Renal cortical epithelial cell (primary cell): ENCODE results near the gene PAX1. TPM values are rescaled to one million over a fixed set of nuclear protein-coding genes. Genes with fewer than 3 reads are reported as not detected.

ENCODE experiments used
- DNase-seq: peaks from one replicate; pipeline ENCODE4 v3.0.0-alpha.2; 2011; ENCODE audit warnings: low read depth
- total RNA-seq: library from RNA; depleted of rRNA; stranded (reverse); fragments of >200 nt; gene quantifications from 2 replicates; pipeline ENCODE4 v1.2.3, GENCODE V29; 2014

The PAX1 gene
- total RNA-seq, 1 donor from 2014 or later, result 0.10 TPM

DNA sequence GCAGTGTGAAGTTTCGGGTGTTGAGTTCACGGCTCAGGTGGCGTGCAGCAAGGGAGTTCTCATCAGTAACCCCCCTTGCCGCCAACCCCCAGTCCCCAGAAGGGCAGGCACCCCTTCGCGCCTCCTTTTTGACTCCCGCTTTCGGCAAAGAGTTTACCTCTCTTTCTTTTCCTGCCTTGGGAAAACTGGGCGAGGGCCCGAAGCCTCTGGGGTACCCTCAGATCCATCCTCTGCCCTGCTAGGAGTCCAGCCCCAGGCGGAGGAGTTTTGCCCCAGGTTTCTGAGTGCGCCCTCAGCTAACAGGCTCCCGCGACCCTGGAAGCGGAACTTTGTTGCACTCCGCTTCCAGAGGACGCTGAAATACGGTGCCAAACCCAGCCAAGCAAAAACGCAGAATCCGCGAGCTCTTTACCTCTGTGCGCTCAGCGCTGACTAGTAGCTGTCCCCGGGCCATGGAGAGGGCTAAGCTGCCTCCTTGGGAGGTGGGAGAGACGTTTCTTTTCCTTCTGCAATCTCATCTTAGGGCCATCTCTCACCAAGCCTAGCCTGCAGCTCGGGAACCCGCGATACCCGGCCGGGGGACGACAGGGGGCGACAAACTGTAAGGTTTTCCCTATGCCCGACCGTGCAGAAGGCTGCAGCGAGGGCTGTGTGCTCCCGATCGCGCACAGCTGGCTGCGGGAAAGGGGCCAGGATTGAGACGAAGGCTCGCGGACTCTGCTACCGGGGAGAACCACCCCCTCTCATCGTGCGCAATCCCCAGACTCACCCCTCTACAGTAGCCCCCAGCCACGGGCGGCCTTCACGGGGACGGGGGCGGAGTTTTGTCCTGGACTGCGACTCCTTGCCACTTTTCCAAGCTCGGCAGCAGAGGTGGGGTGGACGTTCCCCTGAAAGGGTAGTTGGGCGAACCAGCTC lies 2.7 kb upstream of the PAX1 start:
- no peak for DNase-seq

DNA sequence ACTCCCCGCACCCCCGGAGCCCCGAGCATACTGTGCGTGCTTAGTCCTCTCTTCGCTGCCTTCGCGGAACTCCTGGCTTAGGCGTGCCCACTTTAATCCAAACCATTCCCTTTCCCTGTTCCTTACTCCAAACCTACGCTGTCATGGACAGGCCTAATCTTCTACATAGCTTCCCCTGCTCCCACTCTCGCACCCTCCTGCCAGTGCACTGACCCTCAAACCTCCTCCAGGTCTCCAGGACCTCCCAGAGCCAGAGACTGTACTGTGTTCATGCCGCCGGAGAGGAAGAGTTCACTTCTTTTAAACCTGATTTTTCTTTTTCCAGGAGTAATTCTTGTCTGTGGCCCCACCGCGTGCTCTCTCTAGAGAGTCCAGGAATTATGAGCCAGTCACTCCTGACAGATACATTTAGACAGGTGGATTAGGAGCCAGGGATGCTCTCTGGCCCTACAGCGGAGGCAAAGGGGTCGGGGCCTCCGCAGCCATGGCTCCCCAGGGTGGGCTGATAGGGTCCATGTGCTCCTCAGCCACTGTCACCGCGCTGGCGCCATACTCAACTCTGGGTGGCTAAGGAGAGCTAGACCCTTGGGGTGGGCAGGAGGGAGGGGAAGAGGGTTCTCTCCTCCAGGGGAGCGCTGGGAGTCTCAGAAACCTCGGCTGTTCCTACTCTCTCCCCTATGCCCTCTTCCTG lies 1.6 kb upstream of the PAX1 start:
- DNase-seq, result no peak

DNA sequence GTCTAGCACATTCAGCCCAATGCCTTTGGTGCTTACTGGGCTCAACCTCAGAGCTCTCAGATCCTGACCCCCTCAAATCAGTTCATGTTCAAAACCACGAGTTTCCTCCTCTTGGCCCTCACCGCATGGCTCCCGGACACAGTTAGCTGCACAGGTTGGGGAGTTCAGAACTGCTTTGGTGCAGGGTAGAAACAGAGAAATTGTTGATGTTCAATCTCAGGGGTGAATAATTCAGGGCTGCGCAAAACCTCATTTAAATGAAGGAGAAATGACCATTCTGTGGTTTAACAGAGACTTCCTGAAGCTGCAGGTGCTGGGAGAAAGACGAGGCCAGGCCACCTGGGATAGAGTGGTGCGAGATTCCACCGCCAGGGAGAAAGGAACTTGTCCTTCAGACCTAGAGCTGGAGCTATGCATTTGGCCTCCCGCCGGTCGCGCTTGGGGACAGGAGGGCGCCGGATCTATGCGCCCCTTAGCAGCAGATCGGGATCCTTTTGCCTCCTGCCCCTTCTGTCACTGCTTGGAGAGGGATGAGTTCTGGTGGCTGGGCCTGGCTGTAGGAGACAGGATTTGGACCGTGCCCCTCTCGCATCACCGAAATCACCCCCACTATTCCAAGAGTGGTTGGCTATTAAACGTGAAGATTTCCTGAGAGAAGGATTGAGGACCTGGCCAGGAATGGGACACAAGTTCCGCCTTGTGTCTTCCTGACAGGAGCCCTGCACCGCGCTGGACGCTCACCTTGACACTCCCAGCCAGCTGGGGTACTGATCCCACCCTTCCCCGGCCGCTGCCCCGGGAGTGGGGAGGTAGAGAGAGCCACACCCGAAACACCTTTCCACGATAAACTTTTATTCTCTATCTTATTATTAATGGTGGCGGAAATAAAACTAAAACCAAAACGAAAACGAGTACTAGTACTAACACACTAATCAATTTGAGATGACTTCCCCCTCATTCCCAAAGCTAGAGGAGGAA lies 767 bp upstream of the PAX1 start:
- DNase-seq, result no peak

DNA sequence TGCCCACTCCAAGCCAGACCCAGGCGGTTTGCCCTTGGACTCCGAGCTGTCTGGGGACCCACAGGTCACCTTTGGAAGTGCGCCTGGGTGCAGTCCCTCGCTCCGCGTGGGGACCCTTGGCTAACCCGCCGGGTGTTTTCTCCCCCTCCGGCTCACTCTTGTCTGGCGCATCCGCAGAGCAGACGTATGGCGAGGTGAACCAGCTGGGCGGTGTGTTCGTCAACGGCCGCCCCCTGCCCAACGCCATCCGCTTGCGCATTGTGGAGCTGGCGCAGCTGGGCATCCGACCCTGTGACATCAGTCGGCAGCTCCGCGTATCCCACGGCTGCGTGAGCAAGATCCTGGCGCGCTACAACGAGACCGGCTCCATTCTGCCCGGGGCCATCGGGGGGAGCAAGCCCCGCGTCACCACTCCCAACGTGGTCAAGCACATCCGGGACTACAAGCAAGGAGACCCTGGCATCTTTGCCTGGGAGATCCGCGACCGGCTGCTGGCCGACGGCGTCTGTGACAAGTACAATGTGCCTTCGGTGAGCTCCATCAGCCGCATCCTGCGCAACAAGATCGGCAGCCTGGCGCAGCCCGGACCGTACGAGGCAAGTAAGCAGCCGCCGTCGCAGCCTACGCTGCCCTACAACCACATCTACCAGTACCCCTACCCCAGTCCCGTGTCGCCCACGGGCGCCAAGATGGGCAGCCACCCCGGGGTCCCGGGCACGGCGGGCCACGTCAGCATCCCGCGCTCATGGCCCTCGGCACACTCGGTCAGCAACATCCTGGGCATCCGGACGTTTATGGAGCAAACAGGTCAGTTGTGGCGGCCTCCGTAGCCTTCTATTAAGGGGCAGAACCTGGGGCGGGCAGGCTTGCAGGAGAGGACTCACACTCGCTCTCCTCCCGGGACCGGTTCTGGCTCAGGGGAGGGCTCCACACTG lies 1.1 kb downstream of the PAX1 start:
- no peak for DNase-seq

DNA sequence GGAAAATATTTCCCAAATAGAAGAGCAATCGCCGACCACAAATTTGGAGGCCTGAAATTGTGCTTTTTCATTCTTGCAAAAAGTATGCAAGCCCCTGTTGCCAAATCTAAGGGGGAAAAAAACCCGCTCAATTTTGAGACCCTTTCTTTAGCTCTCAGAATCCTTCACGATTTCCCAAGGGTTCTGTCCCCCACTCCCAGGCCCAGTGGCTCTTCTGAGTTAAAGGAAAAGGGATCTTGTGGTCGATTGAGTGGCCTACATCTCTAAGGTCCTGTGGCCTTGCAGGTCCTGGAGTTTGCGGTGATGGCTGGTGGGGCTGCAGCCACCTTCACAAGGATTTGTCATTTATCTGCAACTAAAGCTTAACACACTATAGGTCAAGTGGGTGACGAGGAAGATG lies 1.8 kb downstream of the PAX1 start:
- no peak for DNase-seq

DNA sequence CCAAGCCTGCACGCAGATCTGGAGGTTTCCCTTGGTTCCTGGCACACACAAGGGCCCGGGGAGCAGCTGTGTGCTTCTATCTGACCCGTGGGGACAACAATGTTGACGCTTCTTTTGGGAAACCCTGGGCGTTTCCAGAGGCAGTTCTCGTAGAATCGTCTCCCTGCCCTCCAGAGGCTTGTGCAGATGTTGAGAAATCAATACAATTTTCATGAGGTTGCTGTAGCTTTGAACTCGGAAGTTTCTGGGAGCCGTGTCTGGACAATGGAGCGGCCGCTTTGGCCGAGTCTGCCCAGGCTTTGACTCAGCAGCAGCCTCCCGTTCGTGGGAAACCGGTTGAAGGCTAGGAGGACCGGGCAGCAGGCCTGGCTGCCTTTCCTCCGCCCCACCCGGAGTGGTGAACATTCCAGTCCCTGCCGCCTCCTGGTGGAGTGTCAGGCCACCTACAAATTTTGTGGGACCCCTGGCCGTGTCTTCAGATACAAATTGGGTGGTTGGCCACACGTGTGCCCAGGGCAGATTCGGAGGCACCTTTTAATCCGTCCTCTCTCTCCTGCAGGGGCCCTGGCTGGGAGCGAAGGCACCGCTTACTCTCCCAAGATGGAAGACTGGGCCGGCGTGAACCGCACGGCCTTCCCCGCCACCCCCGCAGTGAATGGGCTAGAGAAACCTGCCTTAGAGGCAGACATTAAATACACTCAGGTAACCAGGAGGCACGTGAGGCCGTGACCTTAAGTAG lies 2.7 kb downstream of the PAX1 start:
- no peak for DNase-seq

DNA sequence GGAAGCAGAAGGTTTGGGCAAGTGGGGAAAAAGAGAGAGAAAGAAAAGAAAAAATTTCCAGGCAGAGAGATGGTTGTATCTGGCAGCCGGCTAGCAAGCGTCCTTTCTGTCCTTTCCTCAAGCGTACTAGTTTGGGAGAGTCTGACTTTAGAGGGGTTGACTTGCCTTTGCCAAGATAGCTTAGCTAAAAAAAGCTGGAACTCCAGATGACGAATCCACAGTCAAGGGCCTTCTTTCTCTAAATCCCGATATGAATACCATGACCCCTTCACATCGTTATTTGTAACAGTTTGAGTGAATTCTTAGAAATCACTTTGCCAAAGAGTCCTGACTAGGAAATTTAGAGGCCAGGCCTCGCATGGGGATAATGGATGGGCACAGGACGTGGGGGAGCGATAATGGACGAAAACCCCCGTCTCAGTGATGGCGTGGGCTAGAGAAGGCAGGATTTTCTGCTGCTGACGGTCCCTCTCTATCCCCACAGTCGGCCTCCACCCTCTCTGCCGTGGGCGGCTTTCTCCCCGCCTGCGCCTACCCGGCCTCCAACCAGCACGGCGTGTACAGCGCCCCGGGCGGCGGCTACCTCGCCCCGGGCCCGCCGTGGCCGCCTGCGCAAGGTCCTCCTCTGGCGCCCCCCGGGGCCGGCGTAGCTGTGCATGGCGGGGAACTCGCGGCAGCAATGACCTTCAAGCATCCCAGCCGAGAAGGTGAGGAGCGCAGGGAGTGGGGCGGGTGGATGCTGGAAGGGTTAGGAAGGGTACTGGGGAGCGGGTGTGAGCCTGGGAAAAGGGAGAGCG lies 3.5 kb downstream of the PAX1 start:
- no peak for DNase-seq

DNA sequence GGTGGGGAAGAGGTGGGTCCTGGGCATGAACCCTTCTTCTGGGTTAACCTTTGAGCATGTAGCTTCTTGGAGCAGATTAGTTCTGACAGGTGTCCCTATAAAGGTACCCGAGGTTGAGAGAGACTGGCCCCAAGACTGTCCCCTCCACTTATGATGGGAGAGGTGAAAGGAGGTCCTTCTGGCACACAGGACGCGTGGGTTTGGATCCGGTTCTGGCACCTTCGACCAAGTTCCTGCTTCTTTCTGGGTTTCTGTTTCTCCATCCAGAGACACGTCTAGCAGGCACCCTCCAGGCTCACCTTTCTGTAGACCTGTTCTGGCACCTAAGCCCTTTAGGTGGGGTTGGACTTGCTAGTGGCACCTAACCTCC lies 4.1 kb downstream of the PAX1 start:
- DNase-seq, result no peak

DNA sequence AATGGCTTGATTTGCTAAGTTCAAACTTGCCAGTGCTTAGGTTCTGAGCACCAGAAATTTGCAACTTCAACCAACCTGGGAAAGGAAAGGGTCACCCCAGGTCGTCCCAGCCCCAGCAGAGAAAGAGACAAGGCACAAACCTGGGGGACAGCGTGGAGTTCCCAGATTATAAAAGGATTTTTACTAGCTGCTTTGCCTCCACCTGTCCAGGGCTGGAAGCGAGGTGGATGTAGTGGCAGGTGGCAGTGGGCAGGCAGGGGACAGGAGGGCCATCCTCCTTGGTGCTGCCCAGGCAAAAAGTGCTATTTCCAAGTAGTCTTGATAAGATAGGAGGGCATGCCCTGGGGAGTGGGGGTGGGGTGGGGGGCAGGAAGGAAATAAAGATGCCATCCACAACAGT lies 4.9 kb downstream of the PAX1 start:
- DNase-seq, result no peak

DNA sequence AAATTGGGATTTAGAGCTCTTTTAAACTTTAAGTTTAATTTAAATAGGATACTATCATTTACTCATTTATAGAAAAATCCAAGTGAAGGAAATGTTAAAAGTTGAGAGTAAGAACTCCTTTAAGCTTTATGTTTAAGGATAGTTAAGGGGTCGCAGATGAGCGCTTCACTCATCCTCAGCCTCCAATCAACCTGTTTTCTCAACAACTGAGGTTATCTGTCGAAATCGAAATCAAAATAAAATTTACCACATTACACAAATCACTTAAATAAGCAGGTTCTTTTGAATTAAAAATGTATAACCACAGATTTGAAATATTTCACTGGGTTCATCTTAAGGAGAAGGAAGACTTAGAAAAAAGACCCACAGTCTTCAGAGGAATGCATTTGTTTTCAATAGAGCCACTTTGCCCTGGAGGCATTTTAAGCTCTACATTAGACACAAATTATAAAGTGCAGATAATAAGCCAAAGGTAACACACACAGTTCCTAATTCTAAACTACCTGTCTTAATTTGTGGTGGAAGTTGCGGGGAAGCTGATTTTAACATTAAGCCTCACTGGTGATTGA lies 5.5 kb downstream of the PAX1 start:
- no peak for DNase-seq

DNA sequence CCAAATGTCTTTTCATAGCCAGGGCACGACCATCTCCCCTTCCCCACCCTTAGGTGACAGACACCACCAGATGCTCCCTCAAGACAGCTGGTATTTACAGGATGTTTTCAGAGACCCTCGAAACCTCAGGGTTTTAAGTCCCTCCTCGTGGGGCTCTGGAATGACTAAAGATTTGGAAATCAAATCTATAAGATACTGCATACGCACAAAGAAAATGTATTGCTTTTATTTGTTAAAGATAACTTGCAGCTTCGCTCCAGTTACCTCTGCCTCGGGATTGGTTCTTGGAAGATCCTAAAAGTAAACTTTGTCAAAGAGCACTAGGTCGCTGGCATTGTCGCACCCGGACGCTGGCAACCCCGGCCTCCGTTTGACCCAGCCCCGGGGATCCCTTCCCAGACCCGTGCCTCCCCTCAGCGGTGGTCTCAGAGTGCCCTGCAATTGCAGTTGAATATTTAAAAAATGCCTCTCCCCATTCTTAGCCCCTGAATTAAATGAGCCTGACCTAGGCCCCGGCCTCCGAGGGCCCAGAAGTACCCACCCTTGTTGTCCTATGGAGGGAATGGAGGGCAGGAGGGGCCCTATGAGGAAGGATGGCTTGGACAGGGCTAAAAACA lies 7.1 kb downstream of the PAX1 start:
- DNase-seq, result no peak

DNA sequence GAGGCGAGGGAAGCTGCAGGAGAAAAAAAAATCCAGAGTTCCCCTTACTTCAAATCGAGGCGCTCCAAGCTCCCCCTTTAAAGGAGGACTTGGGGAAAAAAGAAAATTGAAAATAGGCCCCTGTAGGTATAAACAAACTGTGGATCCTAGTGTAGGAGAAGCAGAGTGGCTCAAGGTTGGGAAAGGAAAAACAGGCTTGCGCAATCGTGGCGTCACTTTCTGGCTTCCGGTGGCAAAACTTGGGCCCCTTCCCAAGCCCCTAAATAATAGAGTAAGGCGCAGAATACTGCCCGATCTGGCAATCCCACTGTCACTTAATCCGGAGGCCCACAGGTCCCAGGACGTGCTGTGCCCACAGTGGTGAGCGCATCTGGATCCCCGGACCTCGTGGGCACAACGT lies 8.0 kb downstream of the PAX1 start:
- no peak for DNase-seq

DNA sequence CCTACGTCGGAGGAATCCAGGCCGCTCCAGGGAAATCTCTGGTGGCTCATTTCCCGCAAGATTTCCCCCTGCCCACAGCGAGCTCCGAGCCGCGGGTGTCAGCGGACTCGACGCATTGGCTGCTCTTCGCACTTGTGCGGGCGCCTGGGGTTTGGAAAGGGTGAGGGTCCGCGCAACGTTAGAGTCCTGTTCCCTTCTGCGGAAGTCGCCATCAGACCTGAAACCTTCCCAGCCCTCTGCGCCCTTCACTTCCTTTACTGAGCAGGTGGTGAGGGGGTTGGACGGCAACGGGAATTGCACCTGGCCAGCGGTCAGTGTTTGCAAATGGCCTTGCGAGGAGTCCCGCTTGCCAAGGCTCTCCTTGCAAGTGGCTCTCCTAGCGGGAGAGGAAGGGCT lies 8.4 kb downstream of the PAX1 start:
- no peak for DNase-seq

DNA sequence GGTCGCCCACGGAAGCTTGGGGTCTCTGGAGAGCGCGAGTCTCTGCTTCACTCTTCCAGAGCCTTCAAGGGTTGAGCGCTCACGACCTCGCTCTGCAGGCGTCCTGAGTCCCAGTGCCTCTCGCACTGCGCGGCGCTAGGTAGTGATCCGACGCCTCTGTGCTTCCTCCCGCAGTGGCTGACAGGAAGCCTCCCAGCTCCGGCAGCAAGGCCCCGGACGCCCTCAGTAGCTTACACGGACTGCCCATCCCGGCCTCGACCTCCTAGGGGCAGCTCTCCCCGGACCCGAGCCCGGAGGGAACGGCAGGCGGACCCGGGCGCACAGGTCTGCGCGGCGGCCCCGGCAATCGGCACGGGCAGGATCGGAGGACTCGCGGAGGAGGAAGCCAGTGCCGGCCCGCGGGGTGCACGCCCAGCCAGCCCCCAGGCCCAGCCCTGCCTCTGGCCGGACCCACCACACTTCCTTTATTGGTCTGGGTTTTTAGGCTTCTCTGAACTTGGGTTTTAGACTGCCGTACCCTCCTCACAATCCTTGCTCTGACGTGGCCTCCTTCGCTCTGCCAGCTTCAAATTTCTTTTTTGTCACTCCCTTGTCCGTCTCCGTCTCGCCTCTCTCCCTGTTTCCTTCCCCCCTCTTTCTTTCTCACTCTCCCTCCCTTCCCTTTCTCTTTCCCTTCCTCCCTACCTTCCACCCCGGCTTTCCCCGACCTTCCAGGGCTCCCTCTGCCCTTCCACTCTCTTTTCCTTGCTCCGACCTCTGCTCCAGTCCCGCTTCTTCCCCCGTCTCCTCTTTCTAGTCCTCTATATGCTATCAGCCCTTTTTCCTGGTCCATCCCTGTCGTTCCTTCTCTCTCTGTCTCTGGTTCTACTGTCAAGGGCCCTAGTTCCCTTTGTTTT lies 9.1 kb downstream of the PAX1 start:
- no peak for DNase-seq

DNA sequence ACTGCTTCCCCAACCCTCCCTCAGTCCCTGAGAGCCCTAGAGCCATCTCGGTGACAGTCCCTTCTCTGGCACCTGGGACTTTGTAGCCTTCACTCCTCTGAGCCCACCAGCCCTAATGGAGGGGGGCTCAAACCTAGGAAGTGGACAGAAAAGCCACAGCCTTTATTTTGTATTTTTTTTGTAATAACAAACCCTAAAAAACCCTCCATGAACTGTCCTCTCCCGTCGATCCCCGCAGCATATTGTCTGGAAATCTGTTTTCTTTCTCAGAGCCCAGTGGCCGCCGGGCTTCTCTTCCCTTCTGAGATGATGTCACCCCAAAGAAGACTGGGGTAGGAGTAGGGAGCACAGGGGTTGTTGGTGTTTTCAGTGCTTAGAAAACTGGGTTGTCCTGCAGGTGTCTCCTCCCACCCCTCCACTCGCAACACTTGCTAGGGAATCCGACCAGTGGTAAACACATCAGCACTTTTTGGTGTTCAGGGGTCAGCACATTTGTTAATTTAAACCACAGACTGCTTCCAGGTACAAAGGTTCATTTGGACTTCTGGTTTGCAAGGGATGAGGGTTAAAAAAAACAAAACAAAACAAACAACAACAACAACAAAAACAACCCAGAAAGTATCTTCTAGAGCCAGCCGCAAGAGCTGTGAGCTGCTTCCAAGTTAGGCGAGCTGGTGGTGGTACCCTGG lies 9.9 kb downstream of the PAX1 start:
- DNase-seq, result no peak

DNA sequence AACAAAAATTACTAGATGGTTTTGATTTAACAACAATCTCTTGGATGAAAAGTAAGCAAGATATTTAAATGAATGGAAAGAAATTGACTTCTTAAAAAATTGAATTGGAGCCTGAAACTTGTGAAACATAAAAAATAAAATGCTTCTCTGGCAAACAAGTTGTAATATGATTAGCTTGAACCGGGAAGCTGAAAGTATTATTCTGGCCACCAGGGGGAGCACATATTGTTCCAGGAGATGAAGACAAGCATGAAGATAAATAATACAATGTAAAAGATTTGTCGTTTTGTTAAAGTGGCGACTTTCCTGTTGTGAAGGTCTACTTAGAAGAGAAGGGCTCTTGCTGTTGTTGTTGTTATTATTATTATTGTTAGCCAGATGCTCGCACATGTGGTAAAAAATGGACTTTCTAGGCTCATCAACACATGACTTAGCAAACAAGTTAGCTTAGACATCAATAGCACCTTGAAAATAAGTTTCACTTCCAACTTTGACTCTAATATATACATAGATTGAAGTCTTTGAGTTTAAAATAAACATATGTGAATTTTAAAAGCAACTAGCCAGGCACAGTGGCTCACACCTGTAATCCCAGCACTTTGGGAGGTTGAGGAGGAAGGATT lies 14.2 kb downstream of the PAX1 start:
- peak; percentile 55 for DNase-seq

DNA sequence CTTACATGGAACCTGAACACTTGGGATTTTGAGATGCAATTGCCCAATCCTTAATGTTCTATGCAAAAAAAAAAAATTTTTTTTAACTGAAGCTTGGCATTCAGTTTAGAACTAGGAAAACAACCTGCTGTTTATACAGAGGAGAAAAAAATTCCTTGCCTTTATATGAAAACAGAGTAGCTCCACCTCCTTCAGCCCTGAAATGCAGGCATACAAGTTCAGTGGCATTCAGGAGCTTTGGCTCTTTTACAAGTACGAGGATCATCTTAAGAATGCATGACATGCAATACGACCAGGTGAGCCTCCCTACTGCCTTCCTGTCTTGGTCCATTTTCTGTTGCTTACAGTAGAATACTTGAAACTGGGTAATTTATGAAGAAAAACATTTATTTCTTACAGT lies 20.4 kb downstream of the PAX1 start:
- no peak for DNase-seq
